CD4-positive, alpha-beta memory T cell (primary cell): Measurements from ENCODE around the gene TRIOBP. TPM values are rescaled to one million over a fixed set of nuclear protein-coding genes. Genes with fewer than 3 reads are reported as not detected.
A peak's percentile ranks its signal among the peaks of the same experiment; 100 is the strongest.

Experiments used
- CTCF ChIA-PET: fragments of 350-600 bp; sonication (Branson Sonifier 250); formaldehyde crosslinking; loops from one replicate; lab custom pipeline; 2021; ENCODE audit warnings: inconsistent platforms; ENCODE audit not compliant: partially characterized antibody; lab: Charles Lee
- POLR2A ChIA-PET: fragments of 350-600 bp; sonication (Branson Sonifier 250); formaldehyde crosslinking; loops from one replicate; lab custom pipeline; 2021; ENCODE audit not compliant: partially characterized antibody; lab: Charles Lee
- DNase-seq, 5 donors: peaks; one replicate each; pipeline versions ENCODE4 v3.0.0 to v3.0.0-alpha.2; 2020 to 2022; ENCODE audit warnings: mixed read lengths in 1 of 5
- H3K27ac ChIP-seq: one replicate; pipeline ENCODE4 v1.7.0; 2013; ENCODE audit warnings: low read depth, low read length
- H3K27me3 ChIP-seq: 2 replicates; pipeline ENCODE4 v1.7.0; 2013; ENCODE audit warnings: mild to moderate bottlenecking, low read length, moderate library complexity; ENCODE audit not compliant: insufficient read depth
- H3K36me3 ChIP-seq: 2 replicates; pipeline ENCODE4 v1.7.0; 2013; ENCODE audit warnings: mild to moderate bottlenecking, low read length, moderate library complexity; ENCODE audit not compliant: insufficient read depth
- H3K4me1 ChIP-seq: 2 replicates; pipeline ENCODE4 v1.7.0; 2013; ENCODE audit warnings: mild to moderate bottlenecking, low read length, moderate library complexity; ENCODE audit not compliant: insufficient read depth
- H3K4me3 ChIP-seq, 2 donors: one replicate each; pipeline ENCODE4 v1.7.0; 2013; ENCODE audit warnings: low read length in 2 of 2, mild to moderate bottlenecking in 1 of 2
- H3K9me3 ChIP-seq, 2 donors: one replicate each; pipeline ENCODE4 v1.7.0; 2013; ENCODE audit warnings: low read length in 2 of 2, control low read depth in 1 of 2; ENCODE audit not compliant: control insufficient read depth in 1 of 2
- H3K27ac Mint-ChIP-seq, 7 donors: one replicate each; pipeline ENCODE4 v1.8.0; 2020 to 2021; ENCODE audit warnings: mixed read lengths in 7 of 7, mild to moderate bottlenecking in 6 of 7, inconsistent platforms in 3 of 7, moderate library complexity in 3 of 7
- H3K27me3 Mint-ChIP-seq, 2 donors: one replicate each; pipeline ENCODE4 v1.8.0; 2020 to 2021; ENCODE audit warnings: mixed read lengths in 2 of 2
- H3K36me3 Mint-ChIP-seq, 2 donors: one replicate each; pipeline ENCODE4 v1.8.0; 2020 to 2021; ENCODE audit warnings: mixed read lengths in 2 of 2, inconsistent platforms in 1 of 2, mild to moderate bottlenecking in 1 of 2
- H3K4me1 Mint-ChIP-seq, 4 donors: one replicate each; pipeline ENCODE4 v1.8.0; 2020 to 2021; ENCODE audit warnings: mixed read lengths in 4 of 4, mild to moderate bottlenecking in 1 of 4
- H3K4me3 Mint-ChIP-seq, 8 donors: one replicate each; pipeline ENCODE4 v1.8.0; 2020 to 2021; ENCODE audit warnings: mixed read lengths in 8 of 8, mild to moderate bottlenecking in 7 of 8, moderate library complexity in 6 of 8, inconsistent platforms in 3 of 8
- H3K9me3 Mint-ChIP-seq, 8 donors: one replicate each; pipeline ENCODE4 v1.8.0; 2020 to 2021; ENCODE audit warnings: mixed read lengths in 8 of 8, mild to moderate bottlenecking in 5 of 8, inconsistent platforms in 3 of 8, moderate library complexity in 1 of 8
- intact Hi-C: fragments of 100-400 bp; cut with micrococcal nuclease; formaldehyde crosslinking; loops from one replicate; pipeline ENCODE4 v1.15.1; 2023
- polyA plus RNA-seq, 2 donors: library from polyadenylated mRNA; unstranded; fragments of 300-500 nt; fragmentation: Illumina TruSeq; gene quantifications; one replicate each; pipeline ENCODE4 v1.2.3, GENCODE V29; 2021
- total RNA-seq, 2 experiments: library from RNA; stranded (reverse); gene quantifications; one replicate each; pipeline ENCODE4 v1.2.3, GENCODE V29; 2021

Gene TRIOBP
- total and polyA plus RNA-seq, 4 experiments from 2014 or later: 9.2 to 26.1 (median 19.4) TPM

- no peak for DNase-seq
- ChIA-PET CTCF (interaction anchor here (1.0 to 1.5 kb wide), 2 partner anchors 38 kb away, joined by 5 read pairs; no protein-coding TSS in a partner anchor), POLR2A (interaction anchor here (1.2 kb wide), 1 partner anchor 19 kb away, joined by 6 read pairs; the partner anchor contains the start of gene ANKRD54)
- intact Hi-C loops: no loop called here
- Histone ChIP-seq H3K4me1 (no peaks in the 10 kb centered on the region), H3K27me3 (no peaks in the 10 kb centered on the region), H3K9me3 (no peaks in the 10 kb centered on the region), H3K27ac (no peak overlapping the region), H3K4me3 (no peak overlapping the region), H3K36me3 (no peaks in the 10 kb centered on the region)
- H3K27ac Mint-ChIP-seq: no peak overlapping the region
- no peaks in the 10 kb centered on the region for H3K9me3 Mint-ChIP-seq
- peaks cover 3 to 4% of the 10 kb centered on the region in 2 donors for H3K36me3 Mint-ChIP-seq
- H3K4me3 Mint-ChIP-seq: peak overlapping the region in 6 of 8 donors; percentile 10 to 63 (median 46)
- H3K27me3 Mint-ChIP-seq: peaks cover 7% of the 10 kb centered on the region in 2 donors
- H3K4me1 Mint-ChIP-seq: peaks cover 0 to 13% (median 4%) of the 10 kb centered on the region in 4 donors
These were observed 128.1 kb downstream of the TRIOBP start for GRCh38 chr22:37824674-37825641.

Other genes with a start within 250 kb of the TRIOBP start
- gene MFNG, start 210.7 kb upstream of the TRIOBP start, total RNA-seq: 100 to 1,000 TPM; 213 to 218 TPM
- gene MFNG, start 210.7 kb upstream of the TRIOBP start, polyA plus RNA-seq: 100 to 1,000 TPM; 339 to 441 TPM
- under 1 TPM; 0.42 to 0.61 TPM for gene CARD10, start 177.6 kb upstream of the TRIOBP start, total RNA-seq
- gene CARD10, start 177.6 kb upstream of the TRIOBP start, polyA plus RNA-seq: not detected
- gene CDC42EP1, start 136.6 kb upstream of the TRIOBP start, total RNA-seq: not detected
- gene CDC42EP1, start 136.6 kb upstream of the TRIOBP start, polyA plus RNA-seq: not detected
- 1 to 10 TPM in 1 of 2 experiments, not detected in 1; 1.0 TPM for gene LGALS2, start 117.0 kb upstream of the TRIOBP start, total RNA-seq
- not detected for gene LGALS2, start 117.0 kb upstream of the TRIOBP start, polyA plus RNA-seq
- 100 to 1,000 TPM; 108 to 109 TPM for gene GGA1, start 88.2 kb upstream of the TRIOBP start, total RNA-seq
- 10 to 100 TPM; 16.3 to 26.7 TPM for gene GGA1, start 88.2 kb upstream of the TRIOBP start, polyA plus RNA-seq
- gene SH3BP1, start 57.4 kb upstream of the TRIOBP start, total RNA-seq: 10 to 100 TPM; 84.0 to 89.2 TPM
- gene SH3BP1, start 57.4 kb upstream of the TRIOBP start, polyA plus RNA-seq: 10 to 100 TPM; 17.6 to 30.3 TPM
- 1 to 10 TPM; 7.3 to 9.8 TPM for gene PDXP, start 38.3 kb upstream of the TRIOBP start, total RNA-seq
- 1 to 10 TPM in 1 of 2 donors, under 1 TPM in 1; 0.38 to 7.1 TPM for gene PDXP, start 38.3 kb upstream of the TRIOBP start, polyA plus RNA-seq
- gene LGALS1, start 21.4 kb upstream of the TRIOBP start, total RNA-seq: 10 to 100 TPM; 64.8 to 68.7 TPM
- gene LGALS1, start 21.4 kb upstream of the TRIOBP start, polyA plus RNA-seq: 100 to 1,000 TPM; 315 to 358 TPM
- gene NOL12, start 10.7 kb upstream of the TRIOBP start, total RNA-seq: 10 to 100 TPM; 50.3 to 52.0 TPM
- gene NOL12, start 10.7 kb upstream of the TRIOBP start, polyA plus RNA-seq: 10 to 100 TPM; 38.8 to 51.6 TPM
- 1 to 10 TPM; 3.4 to 4.4 TPM for gene GCAT, start 110.9 kb downstream of the TRIOBP start, total RNA-seq
- gene GCAT, start 110.9 kb downstream of the TRIOBP start, polyA plus RNA-seq: 1 to 10 TPM; 2.9 to 6.8 TPM
- not detected for gene GALR3, start 126.3 kb downstream of the TRIOBP start, total RNA-seq
- not detected for gene GALR3, start 126.3 kb downstream of the TRIOBP start, polyA plus RNA-seq
- gene ANKRD54, start 147.3 kb downstream of the TRIOBP start, total RNA-seq: 10 to 100 TPM; 21.6 to 22.7 TPM
- gene ANKRD54, start 147.3 kb downstream of the TRIOBP start, polyA plus RNA-seq: 10 to 100 TPM; 11.0 to 13.4 TPM
- gene EIF3L, start 152.4 kb downstream of the TRIOBP start, total RNA-seq: 100 to 1,000 TPM; 550 to 571 TPM
- 100 to 1,000 TPM; 226 to 364 TPM for gene EIF3L, start 152.4 kb downstream of the TRIOBP start, polyA plus RNA-seq
- 10 to 100 TPM; 30.7 to 31.0 TPM for gene MICALL1, start 209.2 kb downstream of the TRIOBP start, total RNA-seq
- gene MICALL1, start 209.2 kb downstream of the TRIOBP start, polyA plus RNA-seq: 1 to 10 TPM in 1 of 2 donors, under 1 TPM in 1; 0.77 to 4.4 TPM